Erythroblast (primary cell): ENCODE measurements around the gene SH3BP5.

ENCODE experiments used
- GATA1 ChIP-seq: IDR thresholded peaks from 2 replicates; pipeline ENCODE4 v1.6.1; 2011; ENCODE audit warnings: low read depth, mild to moderate bottlenecking, control low read depth, low read length, moderate library complexity
- POLR2A ChIP-seq: IDR thresholded peaks from 2 replicates; pipeline ENCODE4 v1.6.1; 2011; ENCODE audit warnings: mild to moderate bottlenecking, low read length

DNA sequence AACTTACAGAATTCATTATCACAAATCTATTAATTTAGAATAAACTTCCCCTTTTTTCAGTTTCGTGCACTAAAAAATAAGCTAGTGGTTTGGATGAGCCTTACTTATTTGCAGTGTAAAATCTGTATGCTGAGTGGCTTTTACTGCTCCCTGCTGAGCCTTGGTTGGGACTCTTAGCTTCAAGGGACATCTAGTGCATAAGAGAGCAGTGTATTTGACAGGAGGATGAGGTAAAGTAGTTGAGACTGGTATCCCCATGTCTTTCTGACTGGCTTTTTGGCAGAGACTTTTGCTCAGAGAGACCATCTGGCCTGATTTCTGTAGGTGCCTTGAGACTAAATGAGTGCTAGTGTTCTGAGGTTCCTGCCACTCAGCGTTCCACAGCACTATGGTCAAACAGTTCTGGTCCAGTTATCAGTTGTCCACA lies 114.5 kb downstream of the SH3BP5 start:
- TF ChIP-seq POLR2A (no peak), GATA1 (no peak)
